SK-N-MC (cell line): ENCODE data around the gene BCORL1.

Experiments used
- EZH2 ChIP-seq: fragments of 200-600 bp; sonication (generic); IDR thresholded peaks from one replicate; pipeline ENCODE4 v1.6.1; 2017; ENCODE audit warnings: antibody characterized with exemption
- FOXP2 ChIP-seq: optimal IDR thresholded peaks from 2 replicates; pipeline ENCODE3; 2011; ENCODE audit warnings: mild to moderate bottlenecking, moderate library complexity; ENCODE audit not compliant: insufficient read depth; ENCODE audit errors: extremely low read length, control extremely low read depth

DNA sequence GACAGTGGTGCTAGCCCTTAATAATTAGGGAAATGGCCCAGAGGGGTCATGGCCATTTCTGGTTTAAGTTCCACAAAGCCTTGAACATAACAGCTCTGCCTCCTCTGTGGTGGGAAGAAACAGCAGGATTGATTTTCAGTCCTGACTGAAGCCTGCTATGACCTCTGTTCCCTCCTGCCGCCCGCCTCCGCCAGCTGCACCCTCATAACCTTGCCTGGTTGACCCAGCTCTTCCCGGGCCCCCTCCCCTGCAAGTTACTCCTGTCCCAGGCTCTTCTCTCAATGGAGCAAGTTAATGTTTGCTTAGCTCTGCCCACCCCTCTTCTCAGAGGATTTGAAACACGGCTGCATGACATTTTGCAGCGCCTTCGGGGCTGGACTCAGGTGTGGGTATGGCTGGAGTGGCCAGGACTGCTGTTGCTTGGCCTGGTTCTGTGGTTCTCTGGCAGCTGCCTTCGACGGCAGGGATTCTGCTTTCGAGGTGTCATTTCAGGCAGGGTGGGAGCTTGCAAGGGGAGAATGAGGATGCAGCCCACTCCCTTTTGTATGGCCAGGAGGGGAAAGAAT is 27.3 kb downstream of the BCORL1 start:
- TF ChIP-seq EZH2 (no peak), FOXP2 (no peak)
